ENCODE measurements around the gene MYO6.

MYO6 gene

GRCh38 chr6:75819776-75820487 lies 70.9 kb downstream of the MYO6 start:
- no peak for DNase-seq (ENCODE audit: low read depth in 1 of 2, low spot score in 1 of 2)

- no peak for DNase-seq (ENCODE audit: low read depth in 1 of 2, low spot score in 1 of 2)
Measured at GRCh38 chr6:75824160-75824559, 75.1 kb downstream of the MYO6 start.

GRCh38 chr6:75827163-75827562 lies 78.1 kb downstream of the MYO6 start:
- no peak for DNase-seq (ENCODE audit: low read depth in 1 of 2, low spot score in 1 of 2)

GRCh38 chr6:75830959-75831885 lies 82.2 kb downstream of the MYO6 start:
- no peak for DNase-seq (ENCODE audit: low read depth in 1 of 2, low spot score in 1 of 2)

- DNase-seq (ENCODE audit: low read depth in 1 of 2, low spot score in 1 of 2): no peak
Measured at GRCh38 chr6:75834447-75834846, 85.4 kb downstream of the MYO6 start.

GRCh38 chr6:75842191-75842590 lies 93.2 kb downstream of the MYO6 start:
- DNase-seq (ENCODE audit: low read depth in 1 of 2, low spot score in 1 of 2): no peak

GRCh38 chr6:75842732-75843131 lies 93.7 kb downstream of the MYO6 start:
- no peak for DNase-seq (ENCODE audit: low read depth in 1 of 2, low spot score in 1 of 2)

- DNase-seq (ENCODE audit: low read depth in 1 of 2, low spot score in 1 of 2): no peak
Measured at GRCh38 chr6:75843396-75843795, 94.4 kb downstream of the MYO6 start.

- no peak for DNase-seq (ENCODE audit: low read depth in 1 of 2, low spot score in 1 of 2)
Measured at GRCh38 chr6:75848274-75848673, 99.2 kb downstream of the MYO6 start.

- DNase-seq (ENCODE audit: low read depth in 1 of 2, low spot score in 1 of 2): no peak
Measured at GRCh38 chr6:75849329-75850025, 100.4 kb downstream of the MYO6 start.

GRCh38 chr6:75850026-75850833 lies 101.2 kb downstream of the MYO6 start:
- DNase-seq (ENCODE audit: low read depth in 1 of 2, low spot score in 1 of 2): no peak

- DNase-seq (ENCODE audit: low read depth in 1 of 2, low spot score in 1 of 2): no peak
Measured at GRCh38 chr6:75852721-75853120, 103.7 kb downstream of the MYO6 start.

- no peak for DNase-seq (ENCODE audit: low read depth in 1 of 2, low spot score in 1 of 2)
Measured at GRCh38 chr6:75853806-75854205, 104.8 kb downstream of the MYO6 start.

GRCh38 chr6:75855052-75855451 lies 106.0 kb downstream of the MYO6 start:
- no peak for DNase-seq (ENCODE audit: low read depth in 1 of 2, low spot score in 1 of 2)

- no peak for DNase-seq (ENCODE audit: low read depth in 1 of 2, low spot score in 1 of 2)
Measured at GRCh38 chr6:75856902-75857301, 107.9 kb downstream of the MYO6 start.

GRCh38 chr6:75863001-75863400 lies 114.0 kb downstream of the MYO6 start:
- no peak for DNase-seq (ENCODE audit: low read depth in 1 of 2, low spot score in 1 of 2)

- no peak for DNase-seq (ENCODE audit: low read depth in 1 of 2, low spot score in 1 of 2)
Measured at GRCh38 chr6:75863784-75864183, 114.7 kb downstream of the MYO6 start.

GRCh38 chr6:75864446-75864845 lies 115.4 kb downstream of the MYO6 start:
- no peak for DNase-seq (ENCODE audit: low read depth in 1 of 2, low spot score in 1 of 2)

GRCh38 chr6:75870389-75870788 lies 121.3 kb downstream of the MYO6 start:
- DNase-seq (ENCODE audit: low read depth in 1 of 2, low spot score in 1 of 2): no peak

GRCh38 chr6:75874224-75874623 lies 125.2 kb downstream of the MYO6 start:
- DNase-seq (ENCODE audit: low read depth in 1 of 2, low spot score in 1 of 2): no peak

GRCh38 chr6:75876152-75876551 lies 127.1 kb downstream of the MYO6 start:
- no peak for DNase-seq (ENCODE audit: low read depth in 1 of 2, low spot score in 1 of 2)

Measured in activated T-helper 1 cell treated with anti-CD3 and anti-CD28 coated beads, Interleukin-2, amount 50 U/mL, for 16 hours (primary cell).